ENCODE data around the gene TLR2.

- TF ChIP-seq, protein P1, sequence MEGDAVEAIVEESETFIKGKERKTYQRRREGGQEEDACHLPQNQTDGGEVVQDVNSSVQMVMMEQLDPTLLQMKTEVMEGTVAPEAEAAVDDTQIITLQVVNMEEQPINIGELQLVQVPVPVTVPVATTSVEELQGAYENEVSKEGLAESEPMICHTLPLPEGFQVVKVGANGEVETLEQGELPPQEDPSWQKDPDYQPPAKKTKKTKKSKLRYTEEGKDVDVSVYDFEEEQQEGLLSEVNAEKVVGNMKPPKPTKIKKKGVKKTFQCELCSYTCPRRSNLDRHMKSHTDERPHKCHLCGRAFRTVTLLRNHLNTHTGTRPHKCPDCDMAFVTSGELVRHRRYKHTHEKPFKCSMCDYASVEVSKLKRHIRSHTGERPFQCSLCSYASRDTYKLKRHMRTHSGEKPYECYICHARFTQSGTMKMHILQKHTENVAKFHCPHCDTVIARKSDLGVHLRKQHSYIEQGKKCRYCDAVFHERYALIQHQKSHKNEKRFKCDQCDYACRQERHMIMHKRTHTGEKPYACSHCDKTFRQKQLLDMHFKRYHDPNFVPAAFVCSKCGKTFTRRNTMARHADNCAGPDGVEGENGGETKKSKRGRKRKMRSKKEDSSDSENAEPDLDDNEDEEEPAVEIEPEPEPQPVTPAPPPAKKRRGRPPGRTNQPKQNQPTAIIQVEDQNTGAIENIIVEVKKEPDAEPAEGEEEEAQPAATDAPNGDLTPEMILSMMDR (IDR thresholded peaks at IDR 0.05) = no peak
- TF ChIP-seq ZNF263 (CRISPR knock-in tag; IDR thresholded peaks at IDR 0.05; ENCODE audit: low read depth) (no peak), E2F4 (CRISPR knock-in tag; IDR thresholded peaks at IDR 0.05; ENCODE audit: borderline replicate concordance, low read depth) (no peak), SP1 (CRISPR knock-in tag; conservative IDR thresholded peaks at IDR 0.05) (no peak), OVOL2 (CRISPR knock-in tag; IDR thresholded peaks at IDR 0.05; ENCODE audit: borderline replicate concordance) (no peak)
Observed at GRCh38 chr4:153669838-153670237, 14.2 kb upstream of the TLR2 start.

Measured in WTC11 (cell line).